ENCODE data around the gene SPIN3. TPM values are rescaled to one million over a fixed set of nuclear protein-coding genes. Genes with fewer than 3 reads are reported as not detected.

SPIN3 gene
- total and polyA plus RNA-seq, 2 of the 8 experiments (the other 6 are each of a cell fraction or from before 2014, with no cell fraction given): 9.1 to 13.3 TPM

DNA sequence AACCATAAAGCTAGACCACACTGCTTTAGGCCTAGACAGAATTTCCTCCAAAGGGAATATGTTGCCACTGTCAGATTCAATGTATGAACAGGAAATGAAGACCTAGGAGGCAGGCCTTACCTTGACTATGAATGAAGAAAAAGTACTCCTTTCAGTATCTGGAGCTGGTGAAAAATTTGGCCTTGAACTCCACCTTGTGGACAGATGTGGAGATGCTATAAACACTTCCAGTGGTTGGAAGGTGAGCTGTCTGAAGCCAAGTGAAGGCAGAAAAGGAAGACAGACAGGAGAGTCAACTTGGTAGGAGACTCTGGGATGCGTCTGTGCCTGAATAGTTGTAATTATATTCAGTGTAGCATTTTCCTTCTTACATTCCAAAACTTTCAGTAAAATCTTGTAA, 17.2 kb downstream of the SPIN3 start:
- no peak overlapping the region for H2BK5ac ChIP-seq (ENCODE audit: low read depth, low read length)
- CTCF ChIA-PET (ENCODE audit: partially characterized antibody): interaction anchor here (0.6 to 2.1 kb wide), 11 partner anchors 8 to 632 kb away, joined by 3 to 11 read pairs (median 3); no protein-coding TSS in a partner anchor
- no peak overlapping the region for H3K9ac ChIP-seq (replicated peaks in 1 of 4; ENCODE audit: extremely low read depth in 1 of 4, low read depth in 3 of 4, low read length in 3 of 4)
- no peak overlapping the region for H2AFZ ChIP-seq (ENCODE audit: low read length)
- H3K79me1 ChIP-seq (ENCODE audit: low read depth, low read length): no peaks in the 10 kb centered on the region
- H2BK12ac ChIP-seq (ENCODE audit: low read depth, low read length): no peak overlapping the region
- H3K4me3 ChIP-seq (ENCODE audit: extremely low read depth in 1 of 4, insufficient read depth in 2 of 4, low read depth in 3 of 4, low read length in 4 of 4): no peak overlapping the region
- H4K5ac ChIP-seq (ENCODE audit: insufficient read length, low read depth, low read length): no peak overlapping the region
- no peak overlapping the region for H3K4me2 ChIP-seq (ENCODE audit: insufficient read depth in 1 of 2, low read depth in 2 of 2, low read length in 2 of 2)
- WGBS, 2 experiments (ENCODE audit: extremely low coverage in 1 of 2, insufficient coverage in 1 of 2, insufficient read length in 1 of 2, insufficient replicate concordance in 2 of 2, low coverage in 1 of 2, low lambda C conversion rate in 2 of 2, missing lambda C conversion rate in 1 of 2): 80% methylated on average over 1 of the region's 1 CpG; no CpG with 5 or more reads in 1 of the 2 experiments
- H3K18ac ChIP-seq (ENCODE audit: extremely low read depth, low read length): no peak overlapping the region
- no peak for DNase-seq (ENCODE audit: low read depth in 1 of 2, low spot score in 2 of 2)
- no peak overlapping the region for H2BK15ac ChIP-seq (ENCODE audit: low read length)
- POLR2A ChIA-PET (ENCODE audit: partially characterized antibody): interaction anchor here (0.7 to 1.3 kb wide), 2 partner anchors 17 to 195 kb away, joined by 3 to 4 read pairs; partner anchors contain the start of gene SPIN3
- H3K27ac ChIP-seq (ENCODE audit: low read depth, low read length): no peak overlapping the region
- no peaks in the 10 kb centered on the region for H3K9me3 ChIP-seq (ENCODE audit: insufficient read depth in 2 of 2, low read depth in 1 of 2, low read length in 1 of 2)
- no peak overlapping the region for H3K4ac ChIP-seq (replicated peaks; ENCODE audit: insufficient read length, low read depth, low read length)
- H4K20me1 ChIP-seq (replicated peaks in 1 of 2; ENCODE audit: control insufficient read depth in 1 of 2, insufficient read depth in 2 of 2, low read length in 2 of 2): no peaks in the 10 kb centered on the region
- H3K4me1 ChIP-seq (replicated peaks in 1 of 4; ENCODE audit: control insufficient read depth in 3 of 4, insufficient read depth in 4 of 4, low read length in 3 of 4): no peaks in the 10 kb centered on the region
- no peaks in the 10 kb centered on the region for H3K27me3 ChIP-seq (replicated peaks in 1 of 4; ENCODE audit: control insufficient read depth in 3 of 4, extremely low read depth in 1 of 4, insufficient read depth in 3 of 4, low read length in 3 of 4)
- no peak overlapping the region for H4K8ac ChIP-seq (ENCODE audit: extremely low read depth, insufficient read depth, low read length)
- no peak overlapping the region for H2BK120ac ChIP-seq (replicated peaks; ENCODE audit: low read depth, low read length)
- peak; percentile 98 for FAIRE-seq
- H3K23me2 ChIP-seq (ENCODE audit: low read depth, low read length): no peaks in the 10 kb centered on the region
- peaks cover 0 to 34% (median 14%) of the 10 kb centered on the region in 4 experiments; a peak in 6 of 8 replicates for H3K36me3 ChIP-seq (ENCODE audit: control insufficient read depth in 2 of 4, insufficient read depth in 4 of 4, low read length in 3 of 4)
- H2BK20ac ChIP-seq (ENCODE audit: low read length): no peak overlapping the region
- H3K79me2 ChIP-seq (ENCODE audit: control insufficient read depth in 1 of 2, insufficient read depth in 2 of 2, low read length in 2 of 2): no peaks in the 10 kb centered on the region
- H3K23ac ChIP-seq (ENCODE audit: insufficient read length): no peak overlapping the region
- no peak overlapping the region for H2AK5ac ChIP-seq (ENCODE audit: low read depth, low read length)
- no peak overlapping the region for H4K91ac ChIP-seq (replicated peaks; ENCODE audit: insufficient read length, low read length)
- TF ChIP-seq CREB1 (IDR thresholded peaks at IDR 0.05) (no peak), RAD21 (IDR thresholded peaks at IDR 0.05 in 1 of 2, conservative IDR thresholded peaks at IDR 0.05 in 1 of 2; ENCODE audit: low read depth in 2 of 2, low read length in 2 of 2) (peak; percentile 70 to 77)
- TF ChIP-seq, protein P1, sequence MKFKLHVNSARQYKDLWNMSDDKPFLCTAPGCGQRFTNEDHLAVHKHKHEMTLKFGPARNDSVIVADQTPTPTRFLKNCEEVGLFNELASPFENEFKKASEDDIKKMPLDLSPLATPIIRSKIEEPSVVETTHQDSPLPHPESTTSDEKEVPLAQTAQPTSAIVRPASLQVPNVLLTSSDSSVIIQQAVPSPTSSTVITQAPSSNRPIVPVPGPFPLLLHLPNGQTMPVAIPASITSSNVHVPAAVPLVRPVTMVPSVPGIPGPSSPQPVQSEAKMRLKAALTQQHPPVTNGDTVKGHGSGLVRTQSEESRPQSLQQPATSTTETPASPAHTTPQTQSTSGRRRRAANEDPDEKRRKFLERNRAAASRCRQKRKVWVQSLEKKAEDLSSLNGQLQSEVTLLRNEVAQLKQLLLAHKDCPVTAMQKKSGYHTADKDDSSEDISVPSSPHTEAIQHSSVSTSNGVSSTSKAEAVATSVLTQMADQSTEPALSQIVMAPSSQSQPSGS (IDR thresholded peaks at IDR 0.05; ENCODE audit: low read length): no peak
- TF ChIP-seq, protein P2, sequence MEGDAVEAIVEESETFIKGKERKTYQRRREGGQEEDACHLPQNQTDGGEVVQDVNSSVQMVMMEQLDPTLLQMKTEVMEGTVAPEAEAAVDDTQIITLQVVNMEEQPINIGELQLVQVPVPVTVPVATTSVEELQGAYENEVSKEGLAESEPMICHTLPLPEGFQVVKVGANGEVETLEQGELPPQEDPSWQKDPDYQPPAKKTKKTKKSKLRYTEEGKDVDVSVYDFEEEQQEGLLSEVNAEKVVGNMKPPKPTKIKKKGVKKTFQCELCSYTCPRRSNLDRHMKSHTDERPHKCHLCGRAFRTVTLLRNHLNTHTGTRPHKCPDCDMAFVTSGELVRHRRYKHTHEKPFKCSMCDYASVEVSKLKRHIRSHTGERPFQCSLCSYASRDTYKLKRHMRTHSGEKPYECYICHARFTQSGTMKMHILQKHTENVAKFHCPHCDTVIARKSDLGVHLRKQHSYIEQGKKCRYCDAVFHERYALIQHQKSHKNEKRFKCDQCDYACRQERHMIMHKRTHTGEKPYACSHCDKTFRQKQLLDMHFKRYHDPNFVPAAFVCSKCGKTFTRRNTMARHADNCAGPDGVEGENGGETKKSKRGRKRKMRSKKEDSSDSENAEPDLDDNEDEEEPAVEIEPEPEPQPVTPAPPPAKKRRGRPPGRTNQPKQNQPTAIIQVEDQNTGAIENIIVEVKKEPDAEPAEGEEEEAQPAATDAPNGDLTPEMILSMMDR (IDR thresholded peaks at IDR 0.05; ENCODE audit: control extremely low read depth in 1 of 3, insufficient read depth in 1 of 3, low read depth in 1 of 3, low read length in 3 of 3): peak in 2 of 3 experiments; percentile 51 to 59; a peak in 2 of 4 replicates
- H3K56ac ChIP-seq (replicated peaks; ENCODE audit: insufficient read length, low read depth, low read length): no peak overlapping the region
- H3K14ac ChIP-seq (ENCODE audit: insufficient read length): no peak overlapping the region

Data from H1 (cell line).